Pericardium fibroblast (primary cell): ENCODE measurements around the gene LRRC51. TPM values are rescaled to one million over a fixed set of nuclear protein-coding genes. Genes with fewer than 3 reads are reported as not detected.

Experiments
- total RNA-seq: library from RNA; depleted of rRNA; stranded (reverse); fragments of >200 nt; gene quantifications from 2 replicates; pipeline ENCODE4 v1.2.3, GENCODE V29; 2015

LRRC51 gene
- 2.7 and 3.8 TPM in 2 replicates for total RNA-seq

DNA sequence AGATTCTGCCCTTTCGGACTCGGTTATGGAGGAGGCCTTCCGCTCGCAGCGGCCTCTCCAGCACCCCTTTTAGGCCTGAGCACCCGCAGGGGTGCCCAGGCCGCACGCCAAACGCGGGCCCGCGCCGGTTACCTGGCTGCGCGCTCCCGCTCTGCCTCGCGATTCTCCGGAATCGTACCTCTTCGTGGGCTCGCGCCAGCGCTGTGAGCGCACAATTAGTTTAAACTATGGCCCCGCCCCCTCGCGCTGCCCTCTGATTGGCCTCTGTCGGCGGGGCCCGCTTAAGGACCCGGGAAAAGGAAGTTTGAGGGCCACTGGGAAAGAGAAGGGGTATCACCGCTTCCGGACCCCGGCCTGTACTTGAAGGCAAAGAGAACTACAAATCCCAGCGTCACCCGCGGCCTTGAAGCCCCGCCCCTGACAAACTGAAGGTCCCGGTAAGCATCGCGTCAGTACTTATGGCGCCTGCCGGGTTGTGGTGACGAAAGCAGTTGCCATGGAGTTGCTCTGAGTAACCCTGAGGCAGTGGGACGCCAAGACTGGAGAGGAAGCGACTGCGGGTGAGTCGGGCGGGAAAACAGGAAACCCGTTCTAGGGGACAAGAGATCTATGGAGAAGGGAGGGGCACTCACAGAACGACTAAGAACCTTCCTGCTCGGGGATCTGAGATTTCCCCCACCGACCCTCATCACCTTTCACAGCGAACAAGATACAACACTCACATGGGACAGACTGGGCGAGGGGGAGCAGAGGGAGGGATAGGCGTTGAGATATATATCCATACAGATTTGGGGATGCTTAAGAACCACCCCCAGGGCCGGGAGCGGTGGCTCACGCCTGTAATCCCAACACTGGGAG lies at the start of gene LRRC51, which contains the start of gene NUMA1:
TSS of gene LRRC51 (plus strand) at position 525 of the 858 bp plus-strand sequence. CDS start 8,234 bp downstream, outside the sequence.
TSS of gene NUMA1 (minus strand) at position 217 of the 858 bp plus-strand sequence. CDS start 44,599 bp downstream, outside the sequence.

GRCh38 chr11:72102946-72103753 lies 22.5 kb downstream of the LRRC51 start, which contains the start of gene LAMTOR1:
TSS of gene LAMTOR1 (minus strand) at chr11:72103297. CDS start at chr11:72103224, 73 bp downstream.

DNA sequence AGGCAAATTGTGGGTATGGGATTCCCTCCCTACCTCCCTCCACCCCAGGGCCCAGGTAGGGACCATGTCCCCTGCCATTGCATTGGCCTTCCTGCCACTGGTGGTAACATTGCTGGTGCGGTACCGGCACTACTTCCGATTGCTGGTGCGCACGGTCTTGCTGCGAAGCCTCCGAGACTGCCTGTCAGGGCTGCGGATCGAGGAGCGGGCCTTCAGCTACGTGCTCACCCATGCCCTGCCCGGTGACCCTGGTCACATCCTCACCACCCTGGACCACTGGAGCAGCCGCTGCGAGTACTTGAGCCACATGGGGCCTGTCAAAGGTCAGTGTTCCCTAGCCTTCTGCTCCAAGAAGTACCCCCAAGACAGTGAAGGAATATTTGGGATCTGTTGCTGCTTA lies 25.2 kb downstream of the LRRC51 start, which contains the start of gene TOMT:
TSS of gene TOMT (plus strand) at position 37 of the 400 bp plus-strand sequence. CDS start at position 65, 28 bp downstream.

GRCh38 chr11:72112143-72112977 lies 31.7 kb downstream of the LRRC51 start, which contains the start of gene ANAPC15:
TSS of gene ANAPC15 (minus strand) at chr11:72112695. CDS start at chr11:72111276, 1,419 bp downstream.

DNA sequence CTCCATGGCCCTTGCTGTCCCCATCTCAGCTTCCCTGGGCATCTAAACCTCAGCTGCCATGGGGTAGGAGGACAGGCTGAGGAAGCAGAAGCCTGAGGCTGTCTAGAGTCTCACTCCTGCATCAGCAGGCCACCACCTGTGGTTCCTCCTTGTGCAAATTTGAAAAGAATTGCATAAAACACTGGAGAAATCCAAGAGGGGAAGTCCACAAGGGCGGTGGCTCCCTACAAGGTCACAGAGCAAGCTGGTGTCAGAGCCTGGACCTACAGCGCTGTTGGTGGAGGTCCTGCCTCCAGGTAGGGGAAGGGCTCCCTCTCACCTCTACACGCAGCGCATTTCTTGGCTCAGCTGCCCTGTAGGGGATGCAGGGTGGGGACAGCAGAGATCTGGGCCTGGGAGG lies 54.8 kb downstream of the LRRC51 start, which contains the start of gene FOLR3:
TSS of gene FOLR3 (plus strand) at position 253 of the 400 bp plus-strand sequence. CDS start 228 bp downstream, outside the sequence.

Other genes starting within 250 kb of the LRRC51 start
- not detected in 2 replicates for gene DEFB108B, start 247.7 kb upstream of the LRRC51 start, total RNA-seq
- not detected in 2 replicates for gene DEFB131B, start 202.4 kb upstream of the LRRC51 start, total RNA-seq
- 0.70 and 0.77 TPM in 2 replicates for gene XNDC1N, start 152.3 kb upstream of the LRRC51 start, total RNA-seq
- gene RNF121, start 151.8 kb upstream of the LRRC51 start, total RNA-seq: 17.4 and 19.3 TPM in 2 replicates
- gene IL18BP, start 81.9 kb upstream of the LRRC51 start, total RNA-seq: 0.23 and 1.0 TPM in 2 replicates
- gene NUMA1, start 308 bp upstream of the LRRC51 start, total RNA-seq: 105 and 128 TPM in 2 replicates
- gene LAMTOR1, start 22.4 kb downstream of the LRRC51 start, total RNA-seq: 111 and 179 TPM in 2 replicates
- not detected in 2 replicates for gene TOMT, start 25.1 kb downstream of the LRRC51 start, total RNA-seq
- 13.7 and 32.2 TPM in 2 replicates for gene ANAPC15, start 31.8 kb downstream of the LRRC51 start, total RNA-seq
- not detected in 2 replicates for gene FOLR3, start 54.9 kb downstream of the LRRC51 start, total RNA-seq
- gene FOLR1, start 111.3 kb downstream of the LRRC51 start, total RNA-seq: 2.5 TPM in 1 of 2 replicates, not detected in the other
- not detected in 2 replicates for gene FOLR2, start 135.9 kb downstream of the LRRC51 start, total RNA-seq
- gene INPPL1, start 143.9 kb downstream of the LRRC51 start, total RNA-seq: 71.9 and 76.0 TPM in 2 replicates
- not detected in 2 replicates for gene PHOX2A, start 163.3 kb downstream of the LRRC51 start, total RNA-seq